DND-41 (cell line): ENCODE results near the gene POU2F3.

Experiments
- CTCF ChIP-seq: IDR thresholded peaks from 2 replicates; pipeline ENCODE4 v1.5.1; 2012; ENCODE audit warnings: borderline replicate concordance, low read length, moderate library complexity, mild to moderate bottlenecking; ENCODE audit not compliant: poor library complexity, severe bottlenecking; ENCODE audit errors: extremely low read depth
- EZH2 ChIP-seq: IDR thresholded peaks from 3 replicates; pipeline ENCODE4 v1.6.1; 2012; ENCODE audit warnings: borderline replicate concordance, low read depth, mild to moderate bottlenecking, moderate library complexity, low read length, inconsistent platforms; ENCODE audit not compliant: severe bottlenecking

- TF ChIP-seq CTCF, result no peak
- no peak for TF ChIP-seq EZH2
These were observed 56.6 kb downstream of the POU2F3 start for GRCh38 chr11:120296554-120296953.
